HTR-8/SVneo (cell line): ENCODE results near the gene MSI2.

Experiments
- DNase-seq: peaks from one replicate; pipeline ENCODE4 v3.0.0; 2011; ENCODE audit warnings: low spot score, mixed read lengths; ENCODE audit not compliant: insufficient read length
- FAIRE-seq: peaks from 2 replicates; lab custom pipeline; 2011; peaks lifted over from hg19 to GRCh38; lab: Jason Lieb, UNC

Gene MSI2

DNA sequence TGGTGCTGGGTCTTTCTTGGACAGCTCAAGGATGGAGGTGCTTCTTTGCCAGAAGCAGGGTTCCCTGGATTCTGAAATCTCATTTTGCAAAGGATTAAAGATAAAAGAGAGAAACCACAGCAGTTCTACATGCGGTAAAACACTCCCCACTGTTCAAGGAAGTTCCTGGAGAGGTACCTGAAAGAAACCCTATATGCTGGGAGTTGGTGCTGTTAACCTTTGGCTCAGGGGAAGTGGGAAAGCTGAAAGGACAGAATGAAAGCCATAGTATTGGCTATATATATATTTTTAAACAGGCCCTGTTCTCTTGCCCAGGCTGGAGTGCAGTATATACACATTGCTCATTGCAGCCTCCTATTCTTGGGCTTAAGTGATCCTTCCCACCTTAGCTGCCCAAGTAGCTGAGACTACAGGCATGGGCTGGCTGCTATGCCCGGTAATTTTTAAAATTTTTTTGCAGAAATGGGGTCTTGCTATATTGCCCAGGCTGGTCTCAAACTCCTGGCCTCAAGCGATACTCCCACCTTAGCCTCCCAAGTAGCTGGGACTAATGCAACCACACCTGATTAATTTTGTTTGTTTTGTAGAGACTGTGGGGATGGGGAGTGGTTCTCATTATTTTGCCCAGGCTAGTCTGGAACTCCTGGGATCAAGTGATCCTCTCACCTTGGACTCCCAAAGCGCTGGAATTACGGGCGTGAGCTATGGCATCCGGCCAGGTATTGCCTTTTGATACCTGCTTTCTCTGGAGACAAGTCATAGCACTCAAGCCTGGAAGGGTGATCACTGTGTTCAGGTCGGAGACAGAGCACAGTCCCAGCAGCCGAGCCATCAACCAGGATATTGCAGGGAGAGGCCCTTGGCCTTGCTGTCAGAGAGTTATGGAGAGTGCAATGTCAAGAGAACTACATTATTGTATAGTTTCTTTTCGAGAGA, 55.2 kb downstream of the MSI2 start:
- DNase-seq: no peak
- peak; percentile 9 for FAIRE-seq

DNA sequence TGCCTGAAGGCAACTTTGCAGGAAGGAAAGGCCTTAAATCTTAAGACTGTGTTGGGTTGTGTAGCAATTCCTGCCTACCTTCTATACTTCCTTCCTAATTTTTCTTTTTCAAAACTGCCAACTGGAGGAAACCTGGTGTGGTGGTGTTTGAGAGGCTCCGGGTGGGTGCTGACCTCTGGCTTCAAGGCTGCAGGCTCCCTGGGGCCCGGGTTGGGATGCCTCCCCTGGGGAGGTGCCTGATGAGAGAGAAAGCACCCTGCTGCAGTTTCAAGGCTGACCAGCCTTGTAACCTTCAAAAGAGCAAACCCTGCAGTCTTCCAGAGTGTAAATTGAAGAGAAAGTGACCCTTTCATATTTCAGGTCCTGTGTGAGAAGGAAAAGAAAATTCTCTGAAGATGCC, 55.9 kb downstream of the MSI2 start:
- FAIRE-seq (no peak), DNase-seq (no peak)

DNA sequence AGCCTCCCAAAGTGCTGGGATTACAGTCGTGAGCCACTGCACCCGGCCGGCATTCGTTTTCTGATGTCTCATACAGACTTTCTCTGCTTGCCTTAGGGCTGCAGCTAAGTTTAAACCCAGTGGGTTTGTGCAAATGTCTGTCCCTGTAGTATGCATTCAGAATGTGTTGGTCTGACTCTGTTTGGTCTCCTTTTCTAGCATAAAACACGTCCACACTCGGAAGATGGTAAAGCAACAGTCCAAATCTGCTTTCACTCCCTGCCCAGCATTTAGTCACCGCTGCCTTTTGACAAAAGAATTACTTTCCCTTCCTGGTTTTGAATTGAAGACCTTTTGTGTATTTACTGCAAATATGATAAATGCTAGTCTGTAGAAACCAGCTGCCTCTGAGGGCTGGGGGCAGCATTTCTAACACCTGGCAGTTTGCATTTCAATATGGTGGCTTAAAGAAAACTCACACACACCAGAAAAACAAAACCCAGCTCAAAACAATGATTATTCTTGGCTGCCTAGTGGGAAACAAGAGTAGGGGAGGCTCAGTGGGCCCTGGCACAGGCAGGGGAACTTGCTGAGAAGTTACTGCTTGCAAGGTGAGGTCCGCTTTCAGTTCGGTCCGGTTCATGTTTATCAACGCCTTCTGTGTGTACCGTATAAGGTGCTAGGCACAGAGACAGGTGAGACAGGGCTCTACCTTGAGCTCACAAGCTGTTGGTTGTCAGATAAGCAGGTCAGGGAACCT, 56.9 kb downstream of the MSI2 start:
- DNase-seq: no peak
- peak; percentile 62 for FAIRE-seq

DNA sequence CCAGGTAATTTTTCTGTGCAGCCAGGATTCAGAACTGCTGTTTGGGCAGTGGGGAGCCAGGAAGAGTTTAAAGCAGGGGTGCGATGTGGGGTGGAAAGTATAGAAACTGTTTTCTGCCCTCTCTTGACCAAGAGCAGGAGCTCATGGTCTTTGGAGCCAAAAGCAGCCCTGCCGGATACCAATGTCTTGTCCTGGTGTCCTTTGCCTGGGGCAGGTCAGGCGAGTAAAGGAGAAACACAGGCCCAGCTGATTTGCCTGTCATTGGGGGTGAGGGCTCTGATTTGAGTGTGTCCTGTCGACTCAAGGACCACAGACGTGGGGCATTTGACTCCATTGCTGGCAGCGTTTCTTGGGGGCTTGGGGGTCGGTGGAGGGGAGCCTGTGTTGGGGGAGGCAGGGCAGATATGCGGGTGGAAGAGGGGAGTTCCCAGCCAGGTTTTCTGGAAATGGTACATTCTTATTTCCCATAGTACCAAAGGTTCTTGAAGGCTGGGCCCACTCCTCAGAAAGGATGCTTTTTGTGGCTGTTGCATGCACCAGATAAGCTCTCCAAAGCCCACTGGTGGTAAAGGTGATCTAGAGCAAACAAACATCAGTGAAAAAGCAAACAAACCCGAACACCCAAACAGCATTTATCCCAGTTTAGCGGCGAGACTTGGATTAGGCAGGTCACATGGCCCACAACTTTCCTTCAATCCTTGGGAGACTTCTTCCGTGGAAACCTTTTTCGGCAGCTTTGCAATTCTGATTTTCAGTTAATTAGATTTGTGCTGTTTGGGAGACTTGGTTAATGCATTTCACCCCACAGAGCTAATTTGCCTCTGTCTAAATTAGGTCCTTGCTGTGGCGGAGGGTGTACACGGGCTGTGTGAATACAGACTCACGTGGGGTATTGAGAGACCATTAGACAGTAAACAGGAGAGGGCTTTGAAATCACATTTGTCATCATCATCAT, 59.0 kb downstream of the MSI2 start:
- DNase-seq: no peak
- FAIRE-seq: peak; percentile 62

DNA sequence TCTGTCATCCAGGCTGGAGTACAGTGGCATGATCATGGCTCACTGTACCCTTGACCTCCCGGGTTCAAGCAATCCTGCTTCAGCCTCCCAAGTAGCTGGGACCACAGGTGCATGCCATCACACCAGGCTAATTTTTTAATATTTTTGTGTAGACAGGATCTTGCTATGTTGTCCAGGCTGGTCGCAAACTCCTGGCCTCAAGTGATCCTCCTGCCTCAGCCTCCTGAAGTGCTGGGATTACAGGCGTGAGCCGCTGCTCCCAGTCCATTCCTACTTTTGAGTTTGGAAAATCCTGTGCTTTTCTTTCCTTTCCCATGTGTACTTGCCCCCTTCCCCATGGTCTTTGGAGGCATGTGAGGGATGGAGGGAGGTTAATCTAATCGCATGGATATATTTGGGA, 60.0 kb downstream of the MSI2 start:
- DNase-seq (no peak), FAIRE-seq (no peak)

DNA sequence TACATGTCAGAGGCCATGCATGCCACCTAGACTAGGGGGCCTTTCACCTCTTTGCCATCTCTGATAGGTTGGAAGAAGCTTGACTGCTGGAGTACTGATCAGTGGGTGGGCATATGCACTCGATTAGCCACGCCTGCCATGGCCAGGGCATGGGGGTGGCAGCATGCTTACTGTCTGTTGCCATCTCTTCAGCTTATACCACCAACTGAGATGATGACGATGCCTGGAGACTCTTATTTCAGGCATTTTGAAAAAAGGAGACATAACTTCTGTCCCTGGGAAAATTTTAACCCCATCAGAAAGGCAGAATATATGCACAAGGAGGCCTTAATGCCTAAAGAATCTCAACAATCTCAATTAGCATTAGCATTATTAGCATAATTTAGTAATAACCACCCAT, 60.8 kb downstream of the MSI2 start:
- DNase-seq (no peak), FAIRE-seq (peak; percentile 31)

DNA sequence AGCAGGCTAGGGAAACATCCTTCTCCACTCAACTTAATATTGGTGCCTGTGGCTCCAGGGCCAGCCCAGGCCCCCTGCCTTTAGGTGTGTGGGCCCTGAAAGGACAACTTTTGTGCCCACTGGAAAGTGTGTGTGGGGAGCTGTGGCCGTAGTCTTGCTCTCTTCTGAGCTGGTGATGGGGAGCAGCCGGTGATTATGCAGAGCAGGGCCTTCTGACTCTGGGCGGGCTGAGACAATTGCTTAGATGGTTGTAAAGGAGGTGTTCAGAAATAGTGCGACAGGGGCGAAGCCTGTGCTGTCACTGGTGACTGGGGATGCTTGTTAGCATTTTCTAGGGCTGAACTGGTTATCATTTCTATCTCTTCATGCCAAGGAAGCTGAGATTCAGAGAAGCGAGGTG, 62.6 kb downstream of the MSI2 start:
- DNase-seq: no peak
- FAIRE-seq: peak; percentile 31

DNA sequence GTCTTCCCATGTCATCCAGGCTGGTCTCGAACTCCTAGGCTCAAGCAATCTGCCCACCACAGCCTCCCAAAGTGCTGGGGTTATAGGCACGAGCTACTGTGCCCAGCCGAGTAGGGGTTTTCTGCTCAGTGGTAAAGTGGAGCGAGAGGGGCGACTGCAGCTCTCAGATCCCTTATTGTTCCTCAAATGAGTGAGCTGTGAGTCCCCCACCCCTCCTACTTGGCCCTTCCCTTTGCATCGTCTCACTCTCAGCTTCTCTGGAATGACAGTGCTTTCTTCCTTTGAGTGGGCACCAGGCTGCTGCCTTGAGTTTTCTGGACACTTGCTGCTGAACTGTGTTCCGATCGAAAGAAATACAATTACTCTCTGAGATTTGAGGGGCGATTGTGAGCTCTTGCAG, 63.5 kb downstream of the MSI2 start:
- no peak for DNase-seq
- no peak for FAIRE-seq

DNA sequence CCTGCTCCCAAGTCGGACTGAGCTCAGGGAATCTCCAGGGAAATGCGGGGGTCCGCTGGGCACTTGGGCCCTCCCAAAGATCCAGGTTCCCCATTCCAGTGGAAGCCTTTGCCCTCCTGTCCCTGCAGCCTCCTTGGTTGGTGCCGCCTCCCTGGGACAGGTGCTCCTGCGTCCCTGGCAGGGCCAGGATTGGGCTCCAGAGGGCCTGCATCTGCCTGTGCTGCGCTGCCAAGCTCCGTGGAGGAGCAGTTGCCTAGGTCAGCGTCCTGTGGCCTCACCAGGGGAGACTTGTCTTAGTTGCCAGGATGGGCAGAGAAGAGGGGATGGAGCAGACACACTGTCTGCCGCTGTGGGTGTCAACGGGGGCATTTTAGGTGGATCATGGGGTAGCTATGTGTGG, 67.1 kb downstream of the MSI2 start:
- FAIRE-seq: peak; percentile 4
- DNase-seq: no peak

DNA sequence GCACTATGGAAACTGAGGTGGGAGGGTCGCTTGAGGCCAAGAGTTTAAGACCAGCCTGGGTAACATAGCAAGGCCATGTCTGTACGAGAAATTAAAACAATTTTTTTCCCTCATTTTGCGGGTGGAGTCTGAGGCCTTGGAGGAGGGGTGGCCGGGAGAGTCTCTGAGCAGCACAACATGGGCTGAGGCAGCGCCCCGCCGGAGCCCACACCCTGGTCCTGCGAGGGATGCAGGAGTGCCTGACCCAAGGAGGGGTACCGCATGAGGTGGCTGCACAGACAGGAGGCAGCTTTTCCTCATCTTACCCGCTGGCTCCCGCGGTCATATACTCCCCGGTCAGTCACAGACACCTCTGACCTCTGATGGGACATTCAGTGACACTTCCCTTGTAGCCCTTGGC, 67.7 kb downstream of the MSI2 start:
- no peak for DNase-seq
- no peak for FAIRE-seq

DNA sequence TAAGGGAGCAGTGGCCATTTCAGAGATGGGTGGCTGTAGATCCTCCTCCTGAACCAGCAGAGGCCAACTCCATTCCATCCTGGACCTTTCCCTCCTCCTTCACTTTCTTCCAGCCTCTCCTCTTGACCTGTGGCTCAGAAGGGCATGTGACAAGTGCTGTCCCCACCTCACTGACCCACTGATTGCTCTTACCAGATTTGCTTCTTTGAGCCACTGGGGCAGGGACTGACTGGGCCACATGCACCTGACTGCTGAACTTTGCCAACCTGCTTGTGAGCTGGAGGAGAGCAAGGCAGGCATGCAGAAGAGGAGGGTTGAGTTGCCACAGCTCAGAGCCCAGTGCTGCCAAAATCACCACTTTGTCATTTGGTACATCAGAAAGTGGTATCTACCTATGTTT, 68.3 kb downstream of the MSI2 start:
- FAIRE-seq (peak; percentile 96), DNase-seq (no peak)

DNA sequence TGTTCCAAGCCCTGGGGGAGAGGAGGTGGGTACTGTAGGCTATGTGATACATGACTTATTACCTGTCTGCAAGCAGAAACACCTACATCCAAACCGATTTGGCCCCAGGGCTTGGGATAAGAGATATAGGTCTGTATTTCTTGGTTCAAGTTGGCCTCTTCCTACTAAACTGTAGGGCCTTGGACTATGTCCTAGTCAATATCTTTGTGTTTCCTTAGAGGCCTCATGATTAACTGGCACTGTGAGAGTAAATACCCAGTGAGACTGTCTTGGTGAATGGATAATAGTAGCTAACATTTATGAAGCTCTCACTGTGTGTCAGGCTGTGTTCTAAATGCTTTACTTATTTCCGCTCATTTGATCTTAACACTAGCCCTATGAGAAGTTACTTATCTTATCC, 70.0 kb downstream of the MSI2 start:
- DNase-seq (no peak), FAIRE-seq (no peak)

DNA sequence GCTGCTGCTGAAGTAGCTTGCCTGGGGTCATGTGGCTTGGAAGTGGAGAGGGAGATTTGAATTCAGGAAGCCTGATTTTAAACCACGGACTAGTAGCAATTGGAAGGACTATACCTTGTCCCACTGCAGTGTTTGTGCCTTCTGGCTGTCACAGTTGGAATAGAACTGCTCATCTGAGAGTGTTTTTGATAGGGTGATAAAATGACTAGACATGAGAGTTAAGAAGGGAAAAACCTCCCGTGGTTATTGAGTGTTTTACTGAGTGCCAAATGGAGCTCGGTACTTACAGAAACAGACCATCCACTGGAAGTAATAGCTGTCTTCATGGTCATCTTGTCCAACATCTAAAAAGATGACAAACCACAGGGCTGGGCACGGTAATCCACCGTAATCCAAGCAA, 70.4 kb downstream of the MSI2 start:
- FAIRE-seq: peak; percentile 49

DNA sequence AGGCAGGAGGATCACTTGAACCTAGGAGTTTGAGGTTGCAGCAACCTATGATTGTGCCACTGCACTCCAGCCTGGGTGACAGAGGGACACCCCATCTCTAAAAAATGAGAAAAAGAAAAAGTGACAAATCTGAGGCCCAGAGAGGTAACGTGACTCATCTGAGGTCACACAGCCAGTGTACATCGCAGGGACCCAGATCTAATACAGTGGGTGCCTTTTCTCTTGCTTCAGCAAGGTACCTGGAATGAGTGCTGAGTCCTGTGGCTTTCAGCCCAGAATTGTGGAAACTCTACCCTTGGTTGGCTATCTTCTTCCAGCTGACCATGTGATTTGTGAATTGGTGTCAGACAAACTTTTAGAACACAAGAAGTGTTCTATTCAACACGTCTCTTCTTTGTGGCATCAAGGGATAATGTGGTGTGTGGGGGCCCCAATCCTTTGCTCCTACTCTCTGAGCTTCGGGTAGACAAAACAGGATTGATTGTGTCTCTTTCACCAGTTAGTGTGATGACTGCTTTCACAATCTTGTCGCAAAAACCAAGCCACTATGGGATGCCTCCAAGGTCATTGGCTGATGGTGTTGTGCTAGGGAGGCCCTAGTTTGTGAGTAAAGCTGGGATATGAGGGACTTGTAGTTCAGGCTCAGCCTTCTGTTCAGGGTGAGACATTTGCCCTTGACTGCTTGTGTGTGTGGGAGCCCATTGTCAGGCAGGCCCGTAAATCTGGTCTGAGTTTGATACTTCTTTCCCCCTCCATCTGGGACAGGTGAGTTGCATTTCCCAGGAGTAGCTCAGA, 71.0 kb downstream of the MSI2 start:
- FAIRE-seq (no peak), DNase-seq (no peak)

More for the DNA sequence above, 70.4 kb downstream of the MSI2 start:
- no peak for DNase-seq

DNA sequence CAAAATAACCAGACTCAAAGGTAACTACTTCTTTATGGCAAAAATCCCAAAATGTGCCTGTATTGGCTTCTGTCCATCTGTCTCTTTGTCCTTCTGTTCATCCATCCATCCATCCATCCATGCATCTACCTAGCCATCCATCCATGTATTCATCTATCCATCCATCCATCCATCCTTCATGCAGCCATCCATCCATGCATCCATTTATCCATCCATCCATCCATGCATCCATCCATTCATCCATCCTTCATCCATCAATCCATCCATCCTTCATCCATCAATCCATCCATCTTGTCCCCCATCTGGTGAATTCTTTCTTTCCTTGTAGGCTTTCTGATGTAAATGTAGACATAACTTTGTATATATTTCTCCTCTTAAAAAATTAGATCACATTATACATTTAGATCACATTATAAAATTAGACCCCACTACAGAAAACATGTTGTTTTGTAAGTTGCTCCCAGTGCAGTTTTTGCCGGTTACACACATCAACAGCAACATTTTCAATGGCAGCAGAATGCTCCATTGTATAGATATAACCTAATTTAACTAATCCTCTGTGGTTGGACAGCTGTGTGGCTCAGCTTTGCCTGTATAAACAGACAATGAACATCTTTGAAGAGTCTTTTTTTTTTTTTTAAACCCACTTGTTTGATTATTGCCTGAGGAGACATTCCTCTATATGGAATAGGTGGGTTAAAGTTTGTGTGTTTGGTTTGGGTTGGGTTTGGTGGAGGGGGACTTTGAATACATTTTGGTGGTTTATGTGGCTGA, 72.0 kb downstream of the MSI2 start:
- DNase-seq (no peak), FAIRE-seq (peak; percentile 68)

DNA sequence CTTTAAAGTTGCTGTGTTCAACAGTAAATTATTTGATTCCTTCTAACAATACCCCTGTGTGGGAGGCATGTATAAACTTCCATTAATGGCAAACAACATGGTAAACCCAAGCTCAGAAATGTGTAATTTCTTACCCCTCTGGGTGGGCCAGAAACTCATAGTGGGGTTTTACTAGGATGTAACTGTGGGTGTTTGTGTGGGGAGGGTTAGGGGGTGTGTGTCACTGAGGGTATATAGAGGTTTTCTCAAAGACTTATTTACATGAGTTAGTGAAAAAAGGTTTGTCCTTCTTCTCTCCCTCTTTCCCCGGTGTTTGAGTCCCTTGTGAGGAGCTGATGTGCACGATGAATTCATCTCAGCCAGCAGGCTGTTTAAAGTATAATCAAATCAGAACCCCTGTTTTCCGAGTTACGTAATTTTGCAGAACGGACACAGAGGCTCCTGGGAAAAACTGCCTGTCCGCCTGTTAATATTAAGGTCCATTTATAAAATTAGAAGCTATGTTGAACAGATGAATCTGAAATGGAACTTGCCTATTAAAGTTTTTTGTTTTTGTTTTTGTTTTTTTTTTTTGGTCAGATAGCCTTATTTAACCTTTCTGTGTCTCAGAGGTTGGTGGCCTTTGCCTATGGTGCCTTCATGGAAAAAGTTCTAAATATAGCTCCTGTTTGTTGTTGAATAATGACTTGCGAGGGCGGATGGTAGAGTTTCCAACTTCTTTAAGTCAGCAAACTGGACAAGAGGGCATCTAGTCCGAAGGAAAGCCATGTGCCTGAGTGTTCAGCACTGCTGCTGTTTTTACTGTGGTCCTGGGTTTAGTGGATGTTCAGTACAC, 73.3 kb downstream of the MSI2 start:
- DNase-seq (no peak), FAIRE-seq (no peak)

DNA sequence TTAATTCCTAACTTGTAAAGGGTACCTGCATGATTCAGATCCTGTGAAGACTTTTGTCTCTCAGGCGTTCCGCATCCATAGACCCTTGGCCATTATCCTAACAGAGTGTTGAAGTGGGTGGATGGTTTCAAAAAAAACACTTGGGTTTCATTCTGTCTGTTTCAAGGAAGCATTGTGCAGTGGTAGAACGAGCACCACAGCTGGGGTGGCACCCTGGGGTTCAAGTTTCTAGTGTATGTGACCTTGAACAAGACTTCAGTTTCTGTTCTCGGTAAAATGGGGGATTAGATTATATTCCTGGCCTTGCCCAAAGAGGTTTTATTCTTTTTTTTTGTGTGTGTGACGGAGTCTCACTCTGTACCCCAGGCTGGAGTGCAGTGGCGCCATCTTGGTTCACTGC, 74.3 kb downstream of the MSI2 start:
- no peak for FAIRE-seq

DNA sequence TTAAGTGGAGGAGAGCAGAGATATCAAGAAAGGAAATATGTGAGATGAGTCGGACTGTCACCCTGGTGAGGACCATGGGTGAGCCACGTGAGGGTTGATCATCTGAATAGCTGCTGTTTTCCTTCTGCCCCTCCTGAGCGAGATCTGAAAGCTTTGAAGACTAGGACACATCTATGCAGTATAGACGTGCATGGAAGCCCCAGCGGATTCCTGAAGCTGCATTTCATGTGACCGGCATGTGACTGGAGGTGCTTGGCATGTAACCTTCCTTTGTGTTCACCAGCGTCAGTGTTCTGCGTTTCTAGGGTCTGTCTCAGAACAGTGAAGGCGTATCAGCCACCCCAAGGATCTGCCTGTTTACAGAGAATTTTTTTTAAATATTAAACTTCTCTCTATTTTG, 75.1 kb downstream of the MSI2 start:
- DNase-seq (no peak), FAIRE-seq (no peak)

More for the DNA sequence above, 74.3 kb downstream of the MSI2 start:
- DNase-seq: no peak
